ENCODE results near the gene PHGDH. TPM values are rescaled to one million over a fixed set of nuclear protein-coding genes. Genes with fewer than 3 reads are reported as not detected.

PHGDH gene
- total RNA-seq, 1 donor from 2014 or later, result 58.2 TPM

- DNase-seq, result no peak
Observed at GRCh38 chr1:119791377-119791776, 79.6 kb downstream of the PHGDH start.

Other genes with a start within 250 kb of the PHGDH start
- gene HSD3B1, start 204.7 kb upstream of the PHGDH start, total RNA-seq, result not detected
- 15.0 TPM for gene ZNF697, start 63.7 kb upstream of the PHGDH start, total RNA-seq
- gene HMGCS2, start 57.0 kb downstream of the PHGDH start, total RNA-seq, result 0.92 TPM
- gene REG4, start 99.5 kb downstream of the PHGDH start, total RNA-seq, result not detected
- not detected for gene ADAM30, start 184.6 kb downstream of the PHGDH start, total RNA-seq